KMS-11 (cell line): ENCODE measurements around the gene ANKRD62.

Source experiments
- H2AFZ ChIP-seq: fragments of 200-600 bp; sonication (generic); 2 replicates; pipeline ENCODE4 v1.6.1; 2016; ENCODE audit warnings: antibody characterized with exemption, mixed run types, low read depth
- H3K27ac ChIP-seq: fragments of 200-600 bp; sonication (generic); 2 replicates; pipeline ENCODE4 v1.6.1; 2016; ENCODE audit warnings: mild to moderate bottlenecking, mixed run types
- H3K27me3 ChIP-seq: fragments of 200-600 bp; sonication (generic); 2 replicates; pipeline ENCODE4 v1.6.1; 2017; ENCODE audit warnings: mild to moderate bottlenecking, low read depth, mixed run types, moderate library complexity; ENCODE audit not compliant: insufficient read depth
- H3K36me3 ChIP-seq: fragments of 200-600 bp; sonication (generic); 2 replicates; pipeline ENCODE4 v1.6.1; 2017; ENCODE audit warnings: mild to moderate bottlenecking, mixed run types; ENCODE audit not compliant: insufficient read depth
- H3K4me1 ChIP-seq: fragments of 200-600 bp; sonication (generic); 2 replicates; pipeline ENCODE4 v1.6.1; 2016; ENCODE audit warnings: mild to moderate bottlenecking, low read depth, mixed run types; ENCODE audit not compliant: poor library complexity, severe bottlenecking
- H3K4me2 ChIP-seq: fragments of 200-600 bp; sonication (generic); 2 replicates; pipeline ENCODE4 v1.7.0; 2016; ENCODE audit warnings: mild to moderate bottlenecking, mixed run types
- H3K4me3 ChIP-seq: fragments of 200-600 bp; sonication (generic); IDR thresholded peaks from 2 replicates; pipeline ENCODE4 v1.6.1; 2017; ENCODE audit warnings: low read depth, low read length, mixed read lengths; ENCODE audit not compliant: insufficient read depth
- H3K79me2 ChIP-seq: fragments of 200-600 bp; sonication (generic); 2 replicates; pipeline ENCODE4 v1.6.1; 2016; ENCODE audit warnings: low read depth, mixed run types; ENCODE audit not compliant: insufficient read depth
- H3K9ac ChIP-seq: fragments of 200-600 bp; sonication (generic); 2 replicates; pipeline ENCODE4 v1.6.1; 2016; ENCODE audit warnings: mild to moderate bottlenecking, mixed run types
- H4K20me1 ChIP-seq: fragments of 200-600 bp; sonication (generic); 2 replicates; pipeline ENCODE4 v1.6.1; 2016; ENCODE audit warnings: mild to moderate bottlenecking, mixed run types; ENCODE audit not compliant: insufficient read depth
- CTCF ChIP-seq: fragments of 200-600 bp; sonication (generic); conservative IDR thresholded peaks from 2 replicates; pipeline ENCODE4 v1.6.1; 2017; ENCODE audit warnings: low read depth, mild to moderate bottlenecking, antibody characterized with exemption, low read length, moderate library complexity, mixed read lengths

ANKRD62 gene

DNA sequence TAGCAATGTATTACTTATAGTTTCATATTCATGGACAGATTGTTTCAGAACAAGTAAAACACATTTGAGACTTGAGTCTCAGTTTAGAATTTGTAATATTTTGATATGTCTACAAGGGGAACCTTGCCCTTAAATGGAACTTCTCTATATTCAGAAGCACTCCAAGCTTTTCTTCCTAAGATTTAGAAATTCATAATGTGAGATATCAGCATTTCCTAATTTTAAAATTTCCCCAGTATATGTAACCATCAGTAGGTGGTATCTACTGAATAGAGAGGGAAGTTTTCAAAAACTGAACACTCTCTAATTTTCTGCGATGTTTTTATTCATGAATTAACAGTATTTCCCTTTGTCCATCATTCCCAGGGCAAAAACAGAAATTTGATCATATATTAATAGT lies 7.6 kb downstream of the ANKRD62 start:
- H2AFZ ChIP-seq = no peak overlapping the region
- no peaks in the 10 kb centered on the region for H3K79me2 ChIP-seq
- no peak for TF ChIP-seq CTCF
- H3K4me1 ChIP-seq = peaks cover 2% of the 10 kb centered on the region
- H3K4me3 ChIP-seq = no peak overlapping the region
- H3K4me2 ChIP-seq = no peak overlapping the region
- no peaks in the 10 kb centered on the region for H3K36me3 ChIP-seq
- no peak overlapping the region for H3K9ac ChIP-seq
- H3K27ac ChIP-seq = no peak overlapping the region
- H4K20me1 ChIP-seq = no peaks in the 10 kb centered on the region
- H3K27me3 ChIP-seq = no peaks in the 10 kb centered on the region

- Histone ChIP-seq H3K27me3 (no peaks in the 10 kb centered on the region), H3K4me2 (no peak overlapping the region), H4K20me1 (no peaks in the 10 kb centered on the region), H3K4me1 (peaks cover 8% of the 10 kb centered on the region), H3K36me3 (no peaks in the 10 kb centered on the region), H3K27ac (no peak overlapping the region), H3K4me3 (no peak overlapping the region), H2AFZ (no peak overlapping the region), H3K9ac (no peak overlapping the region), H3K79me2 (no peaks in the 10 kb centered on the region)
- no peak for TF ChIP-seq CTCF
Measured at GRCh38 chr18:12102136-12102842, 8.6 kb downstream of the ANKRD62 start.

DNA sequence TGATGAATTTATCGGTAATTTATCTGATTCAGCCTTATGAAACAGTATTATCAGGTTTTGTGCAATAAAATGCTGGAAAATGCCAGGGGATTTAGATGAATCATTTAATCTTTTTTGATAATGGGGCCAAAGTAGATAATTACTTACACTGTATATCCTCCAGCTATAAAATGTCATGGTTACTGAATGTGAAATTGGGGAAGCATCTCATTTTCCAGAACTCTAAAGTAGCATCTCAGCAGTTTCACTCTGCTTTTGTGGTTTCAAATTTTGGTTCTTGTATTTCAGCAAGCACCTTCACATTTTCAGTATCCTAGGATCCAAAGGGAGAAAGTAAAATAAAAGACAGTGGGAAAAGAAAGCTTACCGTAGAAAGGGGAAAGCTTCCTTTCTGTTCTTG lies 12.8 kb downstream of the ANKRD62 start:
- no peak for TF ChIP-seq CTCF
- no peak overlapping the region for H3K4me2 ChIP-seq
- H3K36me3 ChIP-seq = no peaks in the 10 kb centered on the region

DNA sequence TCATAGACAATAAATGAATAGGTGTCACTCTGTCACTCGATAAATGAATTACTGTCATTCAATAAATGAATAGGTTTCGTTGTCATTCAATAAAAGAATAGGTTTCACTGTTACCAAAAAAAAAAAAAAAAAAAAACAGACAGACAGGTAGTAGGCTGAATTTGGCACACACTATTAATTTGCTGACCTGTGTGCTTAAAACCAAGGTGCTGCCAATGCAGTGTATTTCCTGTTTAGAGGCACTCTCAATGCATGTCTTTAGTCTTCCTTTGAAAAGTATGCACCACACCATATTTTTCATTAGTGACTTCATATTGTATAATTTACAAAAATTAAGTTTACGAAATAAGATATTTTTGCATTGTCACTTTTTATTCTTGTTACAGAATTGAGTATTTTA lies 16.2 kb downstream of the ANKRD62 start:
- Histone ChIP-seq H3K79me2 (no peaks in the 10 kb centered on the region), H2AFZ (no peak overlapping the region), H3K4me2 (no peak overlapping the region), H3K9ac (no peak overlapping the region), H3K4me1 (peaks cover 8% of the 10 kb centered on the region), H4K20me1 (no peaks in the 10 kb centered on the region), H3K27me3 (no peaks in the 10 kb centered on the region), H3K4me3 (no peak overlapping the region), H3K27ac (no peak overlapping the region), H3K36me3 (no peaks in the 10 kb centered on the region)
- TF ChIP-seq CTCF = no peak

More for the DNA sequence above, 12.8 kb downstream of the ANKRD62 start:
- no peaks in the 10 kb centered on the region for H3K79me2 ChIP-seq
- no peak overlapping the region for H2AFZ ChIP-seq
- no peak overlapping the region for H3K27ac ChIP-seq
- no peak overlapping the region for H3K9ac ChIP-seq
- no peak overlapping the region for H3K4me3 ChIP-seq
- no peaks in the 10 kb centered on the region for H4K20me1 ChIP-seq
- H3K27me3 ChIP-seq = no peaks in the 10 kb centered on the region
- H3K4me1 ChIP-seq = peaks cover 8% of the 10 kb centered on the region
